Chondrocyte (in vitro differentiated cells): Measurements from ENCODE around the gene SLC24A4. TPM values are rescaled to one million over a fixed set of nuclear protein-coding genes. Genes with fewer than 3 reads are reported as not detected.

Experiments used
- DNase-seq: peaks from one replicate; pipeline ENCODE4 v3.0.0; 2021; ENCODE audit warnings: mixed read lengths, low spot score
- H3K27ac Mint-ChIP-seq: one replicate; pipeline ENCODE4 v1.8.0; 2021; ENCODE audit warnings: mild to moderate bottlenecking, moderate library complexity, mixed read lengths; ENCODE audit not compliant: unreplicated experiment
- H3K27me3 Mint-ChIP-seq: 2 replicates; pipeline ENCODE4 v1.8.0; 2021; ENCODE audit warnings: low read depth, mixed read lengths
- H3K36me3 Mint-ChIP-seq: 2 replicates; pipeline ENCODE4 v1.8.0; 2021; ENCODE audit warnings: low read depth, mixed read lengths
- H3K4me1 Mint-ChIP-seq: 2 replicates; pipeline ENCODE4 v1.8.0; 2021; ENCODE audit warnings: low read depth, mild to moderate bottlenecking, mixed read lengths
- H3K4me3 Mint-ChIP-seq: one replicate; pipeline ENCODE4 v1.8.0; 2021; ENCODE audit warnings: mild to moderate bottlenecking, moderate library complexity, mixed read lengths; ENCODE audit not compliant: unreplicated experiment
- H3K9me3 Mint-ChIP-seq: 2 replicates; pipeline ENCODE4 v1.8.0; 2021; ENCODE audit warnings: low read depth, mixed read lengths
- CTCF ChIP-seq: fragments of 200-600 bp; sonication (generic); IDR thresholded peaks from 2 replicates; pipeline ENCODE4 v1.5.0; 2021; ENCODE audit warnings: antibody characterized with exemption, mild to moderate bottlenecking, moderate library complexity
- total RNA-seq: library from RNA; stranded (reverse); gene quantifications from 3 replicates; pipeline ENCODE4 v1.2.1, GENCODE V29; 2021

SLC24A4 gene
- total RNA-seq, 1 donor from 2014 or later: 0.37 TPM

GRCh38 chr14:92325835-92326234 lies 2.9 kb downstream of the SLC24A4 start:
- no peak overlapping the region for H3K4me3 Mint-ChIP-seq
- peaks cover 58% of the 10 kb centered on the region for H3K27me3 Mint-ChIP-seq
- no peaks in the 10 kb centered on the region for H3K9me3 Mint-ChIP-seq
- H3K27ac Mint-ChIP-seq: no peak overlapping the region
- DNase-seq: no peak
- H3K4me1 Mint-ChIP-seq: peaks cover 13% of the 10 kb centered on the region
- peak; percentile 29 for TF ChIP-seq CTCF
- no peaks in the 10 kb centered on the region for H3K36me3 Mint-ChIP-seq

- no peaks in the 10 kb centered on the region for H3K9me3 Mint-ChIP-seq
- peaks cover 3% of the 10 kb centered on the region for H3K4me1 Mint-ChIP-seq
- no peak for DNase-seq
- no peaks in the 10 kb centered on the region for H3K36me3 Mint-ChIP-seq
- no peak overlapping the region for H3K4me3 Mint-ChIP-seq
- peak; percentile 30 for TF ChIP-seq CTCF
- peaks cover 40% of the 10 kb centered on the region for H3K27me3 Mint-ChIP-seq
- no peak overlapping the region for H3K27ac Mint-ChIP-seq
Observed at GRCh38 chr14:92328664-92329255, 5.8 kb downstream of the SLC24A4 start.

- Mint-ChIP-seq H3K36me3 (no peaks in the 10 kb centered on the region), H3K27ac (no peak overlapping the region), H3K27me3 (peaks cover 19% of the 10 kb centered on the region), H3K4me1 (no peaks in the 10 kb centered on the region), H3K9me3 (no peaks in the 10 kb centered on the region), H3K4me3 (no peak overlapping the region)
- TF ChIP-seq CTCF: no peak
- DNase-seq: no peak
Observed at GRCh38 chr14:92334050-92334449, 11.1 kb downstream of the SLC24A4 start.

- H3K4me1 Mint-ChIP-seq: no peaks in the 10 kb centered on the region
- H3K4me3 Mint-ChIP-seq: no peak overlapping the region
- no peaks in the 10 kb centered on the region for H3K9me3 Mint-ChIP-seq
- H3K27ac Mint-ChIP-seq: no peak overlapping the region
- TF ChIP-seq CTCF: no peak
- no peaks in the 10 kb centered on the region for H3K36me3 Mint-ChIP-seq
- H3K27me3 Mint-ChIP-seq: peaks cover 38% of the 10 kb centered on the region
- no peak for DNase-seq
Observed at GRCh38 chr14:92336363-92336762, 13.4 kb downstream of the SLC24A4 start.

GRCh38 chr14:92339426-92339825 lies 16.5 kb downstream of the SLC24A4 start:
- Mint-ChIP-seq H3K4me3 (no peak overlapping the region), H3K27me3 (peaks cover 53% of the 10 kb centered on the region), H3K36me3 (no peaks in the 10 kb centered on the region), H3K27ac (no peak overlapping the region), H3K4me1 (no peaks in the 10 kb centered on the region), H3K9me3 (peaks cover 5% of the 10 kb centered on the region)
- TF ChIP-seq CTCF: no peak
- no peak for DNase-seq
